ENCODE data around the gene CACNA1B. TPM values are rescaled to one million over a fixed set of nuclear protein-coding genes. Genes with fewer than 3 reads are reported as not detected.
"Not testable (repeated sequence)": the region's sequence is repeated elsewhere in the genome, so short reads cannot be mapped to it uniquely, and the experiment has no call there.

The CACNA1B gene
- polyA plus RNA-seq, 1 donor: 1.3 TPM

DNA sequence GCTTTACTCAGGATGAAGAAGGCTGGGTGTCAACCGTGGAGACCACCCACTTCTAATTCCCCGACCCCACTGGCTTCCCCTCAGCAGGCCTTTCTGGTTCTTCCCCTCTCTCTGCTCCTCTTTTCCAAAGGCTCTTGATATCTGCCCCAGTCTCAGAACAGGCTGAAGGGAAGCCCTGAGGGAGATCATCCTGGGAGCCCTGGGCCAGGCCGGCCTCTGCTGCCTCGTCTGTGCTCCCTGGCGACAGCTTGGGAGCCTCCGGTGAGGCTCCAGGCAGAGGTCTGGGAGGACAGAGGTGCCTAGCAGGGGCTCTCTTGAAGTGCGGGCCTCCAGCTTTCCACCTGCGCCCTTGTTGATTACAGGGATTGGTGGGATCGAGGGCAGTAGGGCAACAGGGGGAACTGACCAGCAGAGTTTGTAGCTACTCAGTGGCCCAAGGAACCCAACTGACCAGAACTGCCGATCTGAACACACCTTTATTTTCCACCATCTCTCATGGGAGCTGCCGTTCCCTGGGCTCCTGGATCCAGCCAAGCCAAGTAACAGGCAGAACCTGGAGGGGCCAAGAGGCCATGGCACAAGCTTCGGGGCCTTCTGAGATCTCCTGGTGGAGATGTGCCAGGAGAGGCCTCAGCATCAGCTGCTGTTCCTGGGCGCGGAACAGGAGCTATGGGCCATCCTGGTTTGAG is 198.5 kb downstream of the CACNA1B start:
- DNase-seq: no peak

DNA sequence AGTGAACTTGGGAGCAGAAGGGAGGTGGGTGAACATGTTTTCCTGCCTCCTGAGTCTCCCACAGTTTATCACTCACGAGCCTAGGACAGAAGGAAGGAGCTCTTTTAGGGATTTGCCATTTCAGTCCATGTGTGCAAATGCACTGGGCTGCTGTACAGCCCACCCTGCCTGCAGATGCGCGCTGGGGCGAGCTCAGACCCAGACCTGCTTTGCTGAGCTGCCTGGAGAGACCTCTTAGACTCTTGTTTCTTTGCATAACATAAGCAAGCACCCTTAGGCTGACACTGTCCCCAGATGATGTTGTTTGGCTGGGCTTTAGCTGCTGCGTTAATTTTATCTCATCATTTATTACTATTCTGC is 199.0 kb downstream of the CACNA1B start:
- DNase-seq: no peak

DNA sequence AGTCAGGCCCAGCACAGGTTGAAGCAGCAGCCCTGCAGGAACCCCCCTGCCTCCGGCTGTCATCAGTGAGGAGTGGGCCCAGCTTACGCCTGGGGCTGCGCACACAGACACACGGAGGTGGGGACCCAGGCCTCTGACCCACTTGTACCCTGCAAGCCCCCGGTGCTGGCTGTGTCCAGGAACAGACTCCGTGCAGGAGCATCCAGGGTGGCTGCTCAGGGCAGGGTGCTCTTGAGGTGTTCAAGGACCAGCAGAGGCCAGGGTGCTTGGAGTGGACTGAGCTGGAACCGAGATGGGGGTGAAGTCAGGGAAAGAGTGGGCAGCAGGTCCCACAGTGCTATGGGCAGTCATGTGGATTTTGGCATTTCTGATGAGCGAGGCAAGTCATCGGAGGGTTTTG is 199.5 kb downstream of the CACNA1B start:
- DNase-seq: no peak

DNA sequence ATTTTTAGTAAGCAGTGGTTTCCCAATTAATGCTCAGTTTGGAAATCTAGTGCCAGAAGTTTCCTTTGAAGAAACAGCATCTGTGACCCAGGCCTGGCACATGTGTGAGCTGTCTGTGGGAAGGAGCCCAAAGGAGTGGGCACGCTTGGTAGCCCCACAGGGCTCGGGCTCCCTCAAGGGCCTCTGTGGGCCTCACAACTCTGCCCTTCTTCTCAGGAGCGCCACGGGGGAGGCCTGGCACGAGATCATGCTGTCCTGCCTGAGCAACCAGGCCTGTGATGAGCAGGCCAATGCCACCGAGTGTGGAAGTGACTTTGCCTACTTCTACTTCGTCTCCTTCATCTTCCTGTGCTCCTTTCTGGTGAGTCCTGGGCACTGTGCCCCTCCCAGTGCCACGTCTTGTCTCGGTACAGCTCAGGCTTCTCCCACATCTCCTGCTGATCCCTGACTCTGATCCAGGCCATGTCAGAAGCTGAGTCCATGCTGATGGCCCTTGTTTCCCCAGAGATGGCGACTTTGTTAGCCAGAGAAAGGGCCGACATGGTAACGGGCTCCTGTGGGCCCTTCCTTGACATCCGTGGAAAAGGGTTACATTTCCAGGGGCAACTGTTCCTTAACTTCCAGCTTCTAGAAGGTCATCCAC is 200.4 kb downstream of the CACNA1B start:
- DNase-seq: no peak

DNA sequence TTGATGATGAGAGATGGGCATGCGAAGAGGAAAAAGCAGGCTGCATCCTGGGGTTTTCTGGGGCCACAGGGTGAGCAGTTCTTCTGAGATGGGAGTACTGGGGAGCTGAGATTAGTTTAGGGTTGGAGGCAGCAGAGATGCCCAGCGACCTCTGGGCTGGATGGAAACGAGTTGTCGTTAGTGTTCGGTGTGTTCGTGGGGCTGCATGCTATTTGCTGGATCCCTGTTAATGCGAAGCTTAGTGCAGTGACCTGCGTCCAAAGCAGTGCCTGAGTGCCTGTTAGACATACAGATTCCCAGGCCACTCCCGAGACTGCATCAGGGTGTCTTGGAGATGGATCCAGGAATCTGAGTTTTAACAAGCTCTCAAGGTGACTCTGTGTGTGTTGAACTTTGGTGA is 201.3 kb downstream of the CACNA1B start:
- no peak for DNase-seq

GRCh38 chr9:138080979-138081378 is 203.4 kb downstream of the CACNA1B start:
- no peak for DNase-seq

GRCh38 chr9:138082918-138083636 is 205.5 kb downstream of the CACNA1B start:
- no peak for DNase-seq

GRCh38 chr9:138083873-138084272 is 206.3 kb downstream of the CACNA1B start:
- no peak for DNase-seq

DNA sequence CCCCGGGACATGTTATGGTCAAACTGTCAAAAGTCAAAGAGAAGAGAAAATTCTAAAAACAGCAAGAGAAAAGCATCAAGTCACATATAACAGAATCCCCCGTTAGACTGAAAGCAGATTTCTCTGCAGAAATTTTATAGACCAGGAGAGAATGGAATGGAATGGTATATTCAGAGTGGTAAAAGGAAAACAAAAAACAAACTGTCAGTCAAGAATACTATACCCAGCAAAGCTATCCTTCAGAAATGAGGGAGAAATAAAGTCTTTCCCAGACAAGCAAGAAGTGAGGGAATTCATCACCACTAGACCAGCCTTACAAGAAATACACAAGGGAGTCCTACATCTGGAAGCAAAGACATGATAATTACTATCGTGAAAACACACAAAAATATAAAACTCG is 208.0 kb downstream of the CACNA1B start:
- no peak for DNase-seq

DNA sequence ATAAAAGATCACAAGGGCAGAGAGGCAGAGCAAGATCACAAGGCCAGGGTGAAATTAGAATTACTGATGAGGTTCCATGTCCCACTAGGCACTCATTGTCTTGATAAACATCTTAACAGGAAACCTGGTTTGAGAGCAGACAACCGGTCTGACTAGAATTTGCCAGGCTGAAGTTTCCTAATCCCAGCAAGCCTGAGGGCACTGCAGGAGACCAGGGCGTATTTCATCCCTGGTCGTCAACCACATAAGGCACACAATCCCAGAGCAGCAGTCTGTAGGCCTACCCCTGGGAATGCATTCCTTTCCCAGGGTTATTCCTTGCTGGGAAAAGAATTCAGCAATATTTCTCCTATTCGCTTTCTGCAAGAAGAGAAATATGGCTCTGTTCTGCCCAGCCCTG is 214.5 kb downstream of the CACNA1B start:
- not testable (repeated sequence) for DNase-seq

- no peak for DNase-seq
Observed at GRCh38 chr9:138094028-138094427, 216.4 kb downstream of the CACNA1B start.

- no peak for DNase-seq
Observed at GRCh38 chr9:138095813-138096518, 218.4 kb downstream of the CACNA1B start.

DNA sequence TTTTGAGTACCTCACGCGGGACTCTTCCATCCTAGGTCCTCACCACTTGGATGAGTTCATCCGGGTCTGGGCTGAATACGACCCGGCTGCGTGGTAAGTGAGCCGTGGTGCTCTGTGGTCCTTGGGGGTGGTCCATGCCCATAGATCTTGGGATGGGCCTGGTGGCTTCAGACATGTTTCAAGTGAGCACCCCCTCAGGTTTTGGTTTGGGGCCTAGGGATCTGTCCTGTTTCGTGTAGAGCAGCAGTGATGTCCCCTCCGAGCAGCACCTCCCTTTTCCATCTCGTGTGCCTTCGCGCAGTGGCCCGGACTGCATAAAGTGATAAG is 218.9 kb downstream of the CACNA1B start:
- DNase-seq: no peak

DNA sequence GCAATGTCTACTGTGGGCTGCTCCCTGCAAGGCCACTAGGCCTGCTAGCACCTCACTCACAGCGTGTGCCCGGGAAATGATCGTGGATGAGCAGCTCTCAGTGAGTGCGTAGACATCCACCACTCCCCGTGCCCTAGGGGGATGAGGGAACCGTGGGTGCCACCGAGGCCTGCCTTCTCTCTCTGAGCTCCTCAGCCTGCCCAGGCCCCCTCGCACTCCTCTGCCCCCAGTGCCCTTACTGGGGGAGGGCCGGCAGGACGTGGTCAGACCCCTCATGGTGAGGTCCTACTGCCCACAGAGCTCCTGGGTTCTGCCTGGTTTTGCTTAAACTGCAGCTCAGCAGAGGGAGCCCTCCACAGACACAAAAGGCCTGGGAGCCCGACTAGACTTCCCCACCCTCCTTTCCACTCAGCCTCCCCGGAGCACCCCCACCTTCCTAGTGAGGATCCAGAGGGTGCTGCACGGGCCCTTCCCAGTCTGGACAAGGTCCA is 220.0 kb downstream of the CACNA1B start:
- no peak for DNase-seq

- DNase-seq: no peak
Observed at GRCh38 chr9:138098116-138098907, 220.7 kb downstream of the CACNA1B start.

GRCh38 chr9:138098908-138099791 is 221.6 kb downstream of the CACNA1B start:
- DNase-seq: no peak

- DNase-seq: no peak
Observed at GRCh38 chr9:138099803-138100598, 222.4 kb downstream of the CACNA1B start.

DNA sequence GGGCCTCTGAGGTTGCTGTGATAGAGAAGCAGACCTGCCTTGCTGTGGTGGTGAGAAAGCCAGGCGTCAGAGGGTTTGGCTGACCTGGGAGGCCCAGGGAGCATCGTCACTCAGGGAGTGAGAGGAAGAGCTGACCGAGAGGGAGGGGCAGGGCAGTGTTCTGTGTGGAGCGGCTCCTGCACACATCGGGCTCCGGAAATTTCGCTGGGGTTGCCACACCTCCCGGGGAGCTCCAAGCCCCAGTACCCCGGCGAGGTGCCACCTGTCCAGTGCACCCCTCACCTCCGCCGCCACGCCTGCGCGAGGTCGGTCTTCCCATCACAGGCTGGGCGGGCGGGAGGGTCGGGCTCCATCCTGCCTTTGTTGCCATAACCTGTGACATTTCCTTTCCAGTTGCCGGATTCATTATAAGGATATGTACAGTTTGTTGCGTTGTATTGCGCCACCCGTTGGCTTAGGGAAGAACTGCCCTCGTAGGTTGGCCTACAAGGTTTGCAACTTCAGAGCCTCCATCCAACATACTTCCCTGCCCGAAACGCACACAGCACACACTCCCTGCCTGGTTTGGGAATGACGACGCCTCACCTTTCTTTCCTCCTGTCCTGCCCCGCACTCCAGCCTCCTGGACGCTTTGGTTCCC is 223.2 kb downstream of the CACNA1B start:
- DNase-seq: no peak

GRCh38 chr9:138101444-138102234 is 224.1 kb downstream of the CACNA1B start:
- no peak for DNase-seq
